ENCODE measurements around the gene PRKD1.

PRKD1 gene

DNA sequence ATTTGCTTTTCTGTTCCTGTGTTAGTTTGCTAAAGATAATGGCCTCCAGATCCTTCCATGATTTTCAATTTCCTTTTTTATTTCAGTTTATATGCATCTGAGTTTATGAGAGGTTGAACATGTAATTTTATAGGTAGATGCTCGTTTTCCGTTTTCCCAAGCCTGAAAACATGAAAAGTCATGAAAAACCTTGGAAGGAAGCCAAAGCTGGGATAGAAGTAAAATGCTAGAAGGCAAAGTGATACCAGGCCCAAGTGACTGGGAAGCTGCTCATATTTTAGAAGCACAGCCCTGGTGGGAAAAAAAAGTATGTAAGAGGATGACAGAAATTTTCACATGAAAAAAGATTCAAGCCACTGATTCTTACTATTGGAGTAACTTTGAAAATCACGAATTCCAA, 290.8 kb downstream of the PRKD1 start:
- H3K4me3 ChIP-seq (ENCODE audit: low read length): no peak overlapping the region
- H3K4me1 ChIP-seq (ENCODE audit: control insufficient read depth, low read length): no peaks in the 10 kb centered on the region
- TF ChIP-seq EZH2phosphoT487 (IDR thresholded peaks at IDR 0.05; ENCODE audit: borderline replicate concordance, low read length): no peak
- TF ChIP-seq, protein P1, sequence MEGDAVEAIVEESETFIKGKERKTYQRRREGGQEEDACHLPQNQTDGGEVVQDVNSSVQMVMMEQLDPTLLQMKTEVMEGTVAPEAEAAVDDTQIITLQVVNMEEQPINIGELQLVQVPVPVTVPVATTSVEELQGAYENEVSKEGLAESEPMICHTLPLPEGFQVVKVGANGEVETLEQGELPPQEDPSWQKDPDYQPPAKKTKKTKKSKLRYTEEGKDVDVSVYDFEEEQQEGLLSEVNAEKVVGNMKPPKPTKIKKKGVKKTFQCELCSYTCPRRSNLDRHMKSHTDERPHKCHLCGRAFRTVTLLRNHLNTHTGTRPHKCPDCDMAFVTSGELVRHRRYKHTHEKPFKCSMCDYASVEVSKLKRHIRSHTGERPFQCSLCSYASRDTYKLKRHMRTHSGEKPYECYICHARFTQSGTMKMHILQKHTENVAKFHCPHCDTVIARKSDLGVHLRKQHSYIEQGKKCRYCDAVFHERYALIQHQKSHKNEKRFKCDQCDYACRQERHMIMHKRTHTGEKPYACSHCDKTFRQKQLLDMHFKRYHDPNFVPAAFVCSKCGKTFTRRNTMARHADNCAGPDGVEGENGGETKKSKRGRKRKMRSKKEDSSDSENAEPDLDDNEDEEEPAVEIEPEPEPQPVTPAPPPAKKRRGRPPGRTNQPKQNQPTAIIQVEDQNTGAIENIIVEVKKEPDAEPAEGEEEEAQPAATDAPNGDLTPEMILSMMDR (IDR thresholded peaks at IDR 0.05; ENCODE audit: low read depth, low read length, poor library complexity, severe bottlenecking): no peak
- H3K9me3 ChIP-seq (ENCODE audit: control insufficient read depth, insufficient read depth, low read length): no peaks in the 10 kb centered on the region
- no peaks in the 10 kb centered on the region for H4K20me1 ChIP-seq (ENCODE audit: control insufficient read depth, insufficient read depth, low read depth, low read length)
- no peaks in the 10 kb centered on the region for H3K79me2 ChIP-seq (ENCODE audit: control insufficient read depth, low read length)
- H3K9me2 ChIP-seq (replicated peaks; ENCODE audit: control insufficient read depth, low read length): no peaks in the 10 kb centered on the region
- no peaks in the 10 kb centered on the region for H3K27me3 ChIP-seq (ENCODE audit: control insufficient read depth, low read length)
- H3K27ac ChIP-seq (ENCODE audit: low read depth, low read length): no peak overlapping the region
- H3F3A ChIP-seq (ENCODE audit: control insufficient read depth, insufficient read depth): no peaks in the 10 kb centered on the region
- H3K4me2 ChIP-seq (ENCODE audit: low read length): no peak overlapping the region
- no peaks in the 10 kb centered on the region for H3K36me3 ChIP-seq (ENCODE audit: control insufficient read depth, low read length)

DNA sequence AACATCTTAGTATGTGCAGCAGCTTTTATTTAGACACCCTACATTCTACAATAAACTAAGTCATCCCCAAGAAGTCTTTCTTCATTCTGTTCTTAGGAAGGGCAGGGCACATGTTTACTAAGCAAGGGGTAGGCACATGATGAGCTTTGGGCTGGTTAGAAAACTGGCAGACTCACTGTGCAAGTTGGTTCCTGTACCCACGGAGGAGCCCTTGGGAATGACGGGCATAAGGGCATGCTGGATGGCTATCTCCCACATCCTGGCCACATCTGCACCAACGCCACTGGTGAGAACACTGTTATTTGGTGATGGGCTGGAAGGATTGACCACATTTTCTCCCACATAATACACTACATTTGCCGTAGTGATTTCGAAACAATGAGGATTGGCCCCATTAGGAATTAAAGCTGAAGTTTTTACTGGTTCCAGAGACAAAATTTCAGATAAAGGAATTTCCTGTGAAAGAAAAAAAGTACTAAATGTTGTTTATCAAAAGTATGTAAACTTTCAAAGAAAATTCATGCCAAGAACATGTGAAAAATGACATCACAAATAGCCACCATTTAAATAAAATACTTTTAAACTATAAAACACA, 297.0 kb downstream of the PRKD1 start:
- TF ChIP-seq EZH2phosphoT487 (IDR thresholded peaks at IDR 0.05; ENCODE audit: borderline replicate concordance, low read length): no peak
- TF ChIP-seq, protein P1 (IDR thresholded peaks at IDR 0.05; ENCODE audit: low read depth, low read length, poor library complexity, severe bottlenecking): no peak
- no peaks in the 10 kb centered on the region for H3K36me3 ChIP-seq (ENCODE audit: control insufficient read depth, low read length)
- no peak overlapping the region for H3K4me2 ChIP-seq (ENCODE audit: low read length)
- no peaks in the 10 kb centered on the region for H3K4me1 ChIP-seq (ENCODE audit: control insufficient read depth, low read length)
- no peaks in the 10 kb centered on the region for H3K9me2 ChIP-seq (replicated peaks; ENCODE audit: control insufficient read depth, low read length)
- H3K4me3 ChIP-seq (ENCODE audit: low read length): no peak overlapping the region
- H3F3A ChIP-seq (ENCODE audit: control insufficient read depth, insufficient read depth): no peaks in the 10 kb centered on the region
- no peak overlapping the region for H3K27ac ChIP-seq (ENCODE audit: low read depth, low read length)
- H3K27me3 ChIP-seq (ENCODE audit: control insufficient read depth, low read length): no peaks in the 10 kb centered on the region
- H3K9me3 ChIP-seq (ENCODE audit: control insufficient read depth, insufficient read depth, low read length): no peaks in the 10 kb centered on the region
- no peaks in the 10 kb centered on the region for H3K79me2 ChIP-seq (ENCODE audit: control insufficient read depth, low read length)
- H4K20me1 ChIP-seq (ENCODE audit: control insufficient read depth, insufficient read depth, low read depth, low read length): no peaks in the 10 kb centered on the region

DNA sequence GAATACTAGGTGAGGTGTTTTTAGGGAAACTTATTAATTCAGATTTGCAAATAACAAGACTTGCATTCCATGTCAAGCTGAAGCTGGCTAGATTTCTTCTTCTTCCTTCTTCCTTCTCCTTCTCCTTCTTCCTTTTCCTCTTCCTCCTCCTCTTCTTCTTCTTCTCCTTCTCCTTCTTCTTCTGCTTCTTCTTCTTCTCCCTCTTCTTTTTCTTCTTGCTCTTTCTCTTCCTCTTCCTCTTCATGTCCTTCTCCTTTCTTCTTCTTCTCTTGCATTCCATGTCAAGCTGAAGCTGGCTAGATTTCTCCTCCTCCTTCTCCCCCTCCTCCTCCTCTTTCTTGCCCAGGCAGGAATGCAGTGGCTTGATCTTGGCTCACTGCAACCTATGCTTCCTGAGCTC, 297.8 kb downstream of the PRKD1 start:
- no peaks in the 10 kb centered on the region for H3K79me2 ChIP-seq (ENCODE audit: control insufficient read depth, low read length)
- H4K20me1 ChIP-seq (ENCODE audit: control insufficient read depth, insufficient read depth, low read depth, low read length): no peaks in the 10 kb centered on the region
- H3K27ac ChIP-seq (ENCODE audit: low read depth, low read length): no peak overlapping the region
- H3F3A ChIP-seq (ENCODE audit: control insufficient read depth, insufficient read depth): no peaks in the 10 kb centered on the region
- no peak overlapping the region for H3K4me2 ChIP-seq (ENCODE audit: low read length)
- no peaks in the 10 kb centered on the region for H3K9me3 ChIP-seq (ENCODE audit: control insufficient read depth, insufficient read depth, low read length)
- no peak overlapping the region for H3K4me3 ChIP-seq (ENCODE audit: low read length)
- no peaks in the 10 kb centered on the region for H3K27me3 ChIP-seq (ENCODE audit: control insufficient read depth, low read length)
- H3K36me3 ChIP-seq (ENCODE audit: control insufficient read depth, low read length): no peaks in the 10 kb centered on the region
- no peak for TF ChIP-seq EZH2phosphoT487 (IDR thresholded peaks at IDR 0.05; ENCODE audit: borderline replicate concordance, low read length)
- TF ChIP-seq, protein P1 (IDR thresholded peaks at IDR 0.05; ENCODE audit: low read depth, low read length, poor library complexity, severe bottlenecking): no peak
- no peaks in the 10 kb centered on the region for H3K9me2 ChIP-seq (replicated peaks; ENCODE audit: control insufficient read depth, low read length)
- H3K4me1 ChIP-seq (ENCODE audit: control insufficient read depth, low read length): no peaks in the 10 kb centered on the region
